NB4 (cell line): ENCODE data around the gene SLC22A8.

Experiments used
- MYC ChIP-seq: IDR thresholded peaks from 2 replicates; pipeline ENCODE4 v1.6.1; 2011; ENCODE audit warnings: low read depth, low read length
- POLR2A ChIP-seq: IDR thresholded peaks from 2 replicates; pipeline ENCODE4 v1.6.1; 2011; ENCODE audit warnings: mild to moderate bottlenecking; ENCODE audit not compliant: insufficient read length; ENCODE audit errors: extremely low read depth
- TF ChIP-seq, protein P1 (sequence below): IDR thresholded peaks from one replicate; pipeline ENCODE4 v1.5.1; 2012; ENCODE audit warnings: low read depth, low read length

- TF ChIP-seq, protein P1, sequence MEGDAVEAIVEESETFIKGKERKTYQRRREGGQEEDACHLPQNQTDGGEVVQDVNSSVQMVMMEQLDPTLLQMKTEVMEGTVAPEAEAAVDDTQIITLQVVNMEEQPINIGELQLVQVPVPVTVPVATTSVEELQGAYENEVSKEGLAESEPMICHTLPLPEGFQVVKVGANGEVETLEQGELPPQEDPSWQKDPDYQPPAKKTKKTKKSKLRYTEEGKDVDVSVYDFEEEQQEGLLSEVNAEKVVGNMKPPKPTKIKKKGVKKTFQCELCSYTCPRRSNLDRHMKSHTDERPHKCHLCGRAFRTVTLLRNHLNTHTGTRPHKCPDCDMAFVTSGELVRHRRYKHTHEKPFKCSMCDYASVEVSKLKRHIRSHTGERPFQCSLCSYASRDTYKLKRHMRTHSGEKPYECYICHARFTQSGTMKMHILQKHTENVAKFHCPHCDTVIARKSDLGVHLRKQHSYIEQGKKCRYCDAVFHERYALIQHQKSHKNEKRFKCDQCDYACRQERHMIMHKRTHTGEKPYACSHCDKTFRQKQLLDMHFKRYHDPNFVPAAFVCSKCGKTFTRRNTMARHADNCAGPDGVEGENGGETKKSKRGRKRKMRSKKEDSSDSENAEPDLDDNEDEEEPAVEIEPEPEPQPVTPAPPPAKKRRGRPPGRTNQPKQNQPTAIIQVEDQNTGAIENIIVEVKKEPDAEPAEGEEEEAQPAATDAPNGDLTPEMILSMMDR = no peak
- no peak for TF ChIP-seq POLR2A
- TF ChIP-seq MYC = no peak
These were observed 58.5 kb downstream of the SLC22A8 start for GRCh38 chr11:62957147-62957546.
